ENCODE measurements around the gene BNC2. TPM values are rescaled to one million over a fixed set of nuclear protein-coding genes. Genes with fewer than 3 reads are reported as not detected.

BNC2 gene
- polyA plus RNA-seq, 4 donors: 0.81 to 11.1 (median 1.3) TPM; not detected in 1

DNA sequence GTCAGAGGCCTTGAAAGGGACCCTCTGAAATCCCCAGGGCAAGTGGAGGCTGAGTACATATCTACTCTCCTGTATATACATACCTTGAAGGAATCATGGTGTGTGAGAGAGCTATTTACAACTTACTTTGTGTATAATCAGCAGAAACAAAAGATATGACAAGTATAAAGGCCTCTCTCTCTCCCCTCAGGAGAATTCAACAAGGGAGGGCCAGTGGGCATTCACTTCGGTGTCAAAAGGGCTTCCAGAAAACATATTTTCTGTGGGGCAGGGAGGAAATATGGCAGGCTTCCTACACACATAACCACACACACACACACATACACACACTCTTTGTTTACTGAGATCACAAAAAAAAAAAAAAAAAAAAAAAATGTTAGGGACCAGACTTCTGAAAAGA, 181.7 kb downstream of the BNC2 start:
- H3K4me1 ChIP-seq (ENCODE audit: control insufficient read depth in 3 of 3, insufficient read depth in 2 of 3, low read depth in 1 of 3, low read length in 2 of 3): no peaks in the 10 kb centered on the region
- DNase-seq (peak in 1 of 2 donors; percentile 11), FAIRE-seq (no peak)
- H3K36me3 ChIP-seq (ENCODE audit: control insufficient read depth in 3 of 3, insufficient read depth in 2 of 3, low read depth in 1 of 3, low read length in 3 of 3): no peaks in the 10 kb centered on the region
- H3K4me3 ChIP-seq (ENCODE audit: low read depth in 1 of 3, low read length in 3 of 3): no peak overlapping the region
- no peak overlapping the region for H3K27ac ChIP-seq (ENCODE audit: low read depth in 1 of 3, low read length in 2 of 3)
- no peaks in the 10 kb centered on the region for H3K27me3 ChIP-seq (ENCODE audit: control insufficient read depth in 3 of 3, insufficient read depth in 3 of 3, low read length in 3 of 3)
- H3K9me3 ChIP-seq (ENCODE audit: control insufficient read depth in 2 of 2, insufficient read depth in 1 of 2, low read depth in 1 of 2, low read length in 1 of 2): no peaks in the 10 kb centered on the region
- 41 to 47% (median 42%) methylated on average over 1 of the region's 1 CpG for WGBS, 3 donors

DNA sequence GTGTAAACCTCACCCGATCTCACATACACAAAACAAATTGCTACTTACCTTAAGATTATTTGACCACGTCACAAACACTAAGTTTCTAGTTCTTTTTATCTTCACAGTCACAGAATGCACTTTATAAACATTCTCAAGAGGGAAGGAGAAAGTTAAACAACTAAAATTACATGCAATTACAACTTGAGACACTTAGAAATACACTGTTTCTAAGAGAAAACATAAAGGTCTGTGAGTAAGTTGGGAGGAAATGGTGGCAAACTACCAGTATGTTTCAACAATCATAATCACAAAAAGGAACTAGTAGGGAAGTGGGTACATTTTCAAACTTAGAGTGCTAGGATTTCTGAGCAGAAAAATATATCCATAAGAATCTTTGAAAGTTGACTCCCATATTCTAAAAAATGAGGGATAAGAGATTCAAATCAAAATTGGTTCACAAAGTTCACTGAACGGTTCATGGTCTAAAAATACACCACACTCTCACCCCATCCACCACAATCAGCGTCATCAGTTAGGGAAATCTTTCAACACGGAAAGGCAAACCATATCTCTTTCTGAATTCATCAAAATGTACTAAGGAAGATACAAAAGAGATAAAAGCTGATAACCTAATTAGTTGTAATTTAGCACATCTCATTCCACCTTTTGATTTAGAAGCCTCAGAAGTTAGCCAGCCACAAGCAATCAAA, 182.6 kb downstream of the BNC2 start:
- Histone ChIP-seq H3K27me3 (ENCODE audit: control insufficient read depth in 3 of 3, insufficient read depth in 3 of 3, low read length in 3 of 3) (no peaks in the 10 kb centered on the region), H3K27ac (ENCODE audit: low read depth in 1 of 3, low read length in 2 of 3) (no peak overlapping the region), H3K4me1 (ENCODE audit: control insufficient read depth in 3 of 3, insufficient read depth in 2 of 3, low read depth in 1 of 3, low read length in 2 of 3) (no peaks in the 10 kb centered on the region), H3K9me3 (ENCODE audit: control insufficient read depth in 2 of 2, insufficient read depth in 1 of 2, low read depth in 1 of 2, low read length in 1 of 2) (no peaks in the 10 kb centered on the region), H3K36me3 (ENCODE audit: control insufficient read depth in 3 of 3, insufficient read depth in 2 of 3, low read depth in 1 of 3, low read length in 3 of 3) (no peaks in the 10 kb centered on the region), H3K4me3 (ENCODE audit: low read depth in 1 of 3, low read length in 3 of 3) (no peak overlapping the region)
- FAIRE-seq (no peak), DNase-seq (no peak)
- 65 to 74% (median 65%) methylated on average over 5 of the region's 5 CpGs for WGBS, 3 donors

DNA sequence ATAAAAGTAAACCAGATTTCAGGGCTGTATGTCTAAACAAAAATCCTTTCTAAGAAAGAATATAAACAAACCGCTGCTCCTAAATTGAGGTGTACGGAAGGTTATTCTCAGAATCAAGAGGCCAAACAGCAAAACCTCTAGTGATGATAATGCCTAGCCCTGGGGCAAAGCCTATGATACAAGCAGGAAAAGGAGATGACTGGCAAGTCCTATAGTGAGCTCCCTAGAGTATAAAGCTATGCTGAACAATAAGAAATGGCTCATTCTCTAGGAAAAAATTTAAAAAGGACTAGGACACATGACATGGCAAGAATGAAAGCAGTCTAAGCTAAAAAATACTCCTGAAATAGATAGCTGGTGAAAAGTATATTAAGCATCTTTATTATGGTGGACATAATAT, 187.1 kb downstream of the BNC2 start:
- H3K27me3 ChIP-seq (ENCODE audit: control insufficient read depth in 3 of 3, insufficient read depth in 3 of 3, low read length in 3 of 3): no peaks in the 10 kb centered on the region
- H3K36me3 ChIP-seq (ENCODE audit: control insufficient read depth in 3 of 3, insufficient read depth in 2 of 3, low read depth in 1 of 3, low read length in 3 of 3): no peaks in the 10 kb centered on the region
- no peaks in the 10 kb centered on the region for H3K4me1 ChIP-seq (ENCODE audit: control insufficient read depth in 3 of 3, insufficient read depth in 2 of 3, low read depth in 1 of 3, low read length in 2 of 3)
- WGBS, 3 donors: 87 to 89% (median 88%) methylated on average over 2 of the region's 2 CpGs
- no peak for FAIRE-seq
- no peaks in the 10 kb centered on the region for H3K9me3 ChIP-seq (ENCODE audit: control insufficient read depth in 2 of 2, insufficient read depth in 1 of 2, low read depth in 1 of 2, low read length in 1 of 2)
- no peak overlapping the region for H3K4me3 ChIP-seq (ENCODE audit: low read depth in 1 of 3, low read length in 3 of 3)
- DNase-seq: no peak
- H3K27ac ChIP-seq (ENCODE audit: low read depth in 1 of 3, low read length in 2 of 3): no peak overlapping the region

DNA sequence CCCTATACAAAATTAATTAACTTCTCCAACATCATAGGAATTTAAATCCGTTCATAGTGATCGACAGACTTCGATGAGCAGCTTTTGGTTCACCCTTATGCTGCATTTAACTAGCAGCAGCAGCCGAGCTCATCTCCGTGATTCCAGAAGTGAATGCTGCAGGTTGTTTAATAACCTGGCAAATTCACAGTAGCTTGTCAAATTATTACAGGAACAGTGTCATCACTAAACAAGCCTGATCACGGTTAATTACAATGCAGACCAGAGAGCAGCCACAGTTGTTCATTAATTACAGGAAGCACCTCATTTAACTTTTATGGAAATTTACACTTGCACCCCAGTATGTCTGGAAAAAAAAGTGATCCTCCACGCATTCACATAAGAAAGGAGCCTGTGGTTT, 188.2 kb downstream of the BNC2 start:
- Histone ChIP-seq H3K27ac (ENCODE audit: low read depth in 1 of 3, low read length in 2 of 3) (no peak overlapping the region), H3K4me3 (ENCODE audit: low read depth in 1 of 3, low read length in 3 of 3) (no peak overlapping the region), H3K4me1 (ENCODE audit: control insufficient read depth in 3 of 3, insufficient read depth in 2 of 3, low read depth in 1 of 3, low read length in 2 of 3) (no peaks in the 10 kb centered on the region), H3K27me3 (ENCODE audit: control insufficient read depth in 3 of 3, insufficient read depth in 3 of 3, low read length in 3 of 3) (no peaks in the 10 kb centered on the region), H3K36me3 (ENCODE audit: control insufficient read depth in 3 of 3, insufficient read depth in 2 of 3, low read depth in 1 of 3, low read length in 3 of 3) (no peaks in the 10 kb centered on the region), H3K9me3 (ENCODE audit: control insufficient read depth in 2 of 2, insufficient read depth in 1 of 2, low read depth in 1 of 2, low read length in 1 of 2) (no peaks in the 10 kb centered on the region)
- DNase-seq (no peak), FAIRE-seq (no peak)
- WGBS, 3 donors: 72 to 79% (median 76%) methylated on average over 7 of the region's 7 CpGs

DNA sequence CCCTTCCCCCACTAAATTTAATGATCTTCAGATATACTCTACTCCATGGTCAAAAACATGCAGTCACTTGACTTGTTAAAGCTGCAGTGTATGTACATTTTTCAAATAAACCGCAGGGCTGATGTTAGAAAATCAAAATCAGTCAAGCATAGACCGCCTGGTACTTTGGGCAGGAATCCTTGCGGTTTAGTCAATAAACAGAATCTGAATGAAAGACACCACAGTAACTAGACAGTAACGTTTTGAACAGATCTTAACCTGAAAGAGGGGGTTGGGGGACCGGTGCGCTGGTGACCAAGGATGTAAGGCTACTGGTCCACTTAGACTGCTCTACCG, 188.8 kb downstream of the BNC2 start:
- H3K9me3 ChIP-seq (ENCODE audit: control insufficient read depth in 2 of 2, insufficient read depth in 1 of 2, low read depth in 1 of 2, low read length in 1 of 2): no peaks in the 10 kb centered on the region
- H3K27me3 ChIP-seq (ENCODE audit: control insufficient read depth in 3 of 3, insufficient read depth in 3 of 3, low read length in 3 of 3): no peaks in the 10 kb centered on the region
- no peak overlapping the region for H3K4me3 ChIP-seq (ENCODE audit: low read depth in 1 of 3, low read length in 3 of 3)
- no peak overlapping the region for H3K27ac ChIP-seq (ENCODE audit: low read depth in 1 of 3, low read length in 2 of 3)
- H3K36me3 ChIP-seq (ENCODE audit: control insufficient read depth in 3 of 3, insufficient read depth in 2 of 3, low read depth in 1 of 3, low read length in 3 of 3): no peaks in the 10 kb centered on the region
- DNase-seq (no peak), FAIRE-seq (no peak)
- 74 to 87% (median 77%) methylated on average over 7 of the region's 7 CpGs for WGBS, 3 donors
- no peaks in the 10 kb centered on the region for H3K4me1 ChIP-seq (ENCODE audit: control insufficient read depth in 3 of 3, insufficient read depth in 2 of 3, low read depth in 1 of 3, low read length in 2 of 3)

DNA sequence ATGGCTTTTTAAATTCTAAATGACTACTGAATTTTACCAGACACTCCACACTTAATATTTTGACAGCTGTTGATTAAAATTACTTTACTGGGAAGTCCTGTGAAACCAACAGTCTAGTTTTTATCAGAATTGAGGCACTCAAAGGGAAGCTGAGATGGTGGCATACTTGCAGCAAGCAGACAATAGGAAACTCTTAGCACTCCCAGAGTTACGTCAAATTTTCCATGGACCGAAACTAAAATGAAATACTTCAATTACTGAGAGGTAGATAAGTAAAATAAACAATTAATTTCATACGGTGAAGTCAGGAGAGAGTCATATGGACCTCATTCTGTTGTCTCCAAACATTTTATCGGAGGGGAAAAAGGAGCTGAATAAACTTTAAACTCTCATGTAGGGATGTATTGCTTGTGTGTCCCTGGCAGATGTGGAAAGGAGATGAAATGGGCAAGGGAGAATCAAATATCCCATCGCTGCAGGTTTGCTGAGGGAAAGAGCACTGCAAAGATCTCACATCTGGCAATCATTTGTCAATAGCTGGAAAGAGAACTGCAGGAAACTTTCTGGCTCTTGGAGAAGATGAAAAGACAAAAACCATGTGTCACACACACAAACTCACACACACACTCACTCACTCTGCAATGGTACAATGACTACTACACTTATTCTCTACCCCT, 189.4 kb downstream of the BNC2 start:
- H3K9me3 ChIP-seq (ENCODE audit: control insufficient read depth in 2 of 2, insufficient read depth in 1 of 2, low read depth in 1 of 2, low read length in 1 of 2): no peaks in the 10 kb centered on the region
- no peak overlapping the region for H3K27ac ChIP-seq (ENCODE audit: low read depth in 1 of 3, low read length in 2 of 3)
- H3K4me1 ChIP-seq (ENCODE audit: control insufficient read depth in 3 of 3, insufficient read depth in 2 of 3, low read depth in 1 of 3, low read length in 2 of 3): no peaks in the 10 kb centered on the region
- FAIRE-seq (no peak), DNase-seq (no peak)
- H3K36me3 ChIP-seq (ENCODE audit: control insufficient read depth in 3 of 3, insufficient read depth in 2 of 3, low read depth in 1 of 3, low read length in 3 of 3): no peaks in the 10 kb centered on the region
- H3K4me3 ChIP-seq (ENCODE audit: low read depth in 1 of 3, low read length in 3 of 3): no peak overlapping the region
- H3K27me3 ChIP-seq (ENCODE audit: control insufficient read depth in 3 of 3, insufficient read depth in 3 of 3, low read length in 3 of 3): no peaks in the 10 kb centered on the region
- 50 to 63% (median 63%) methylated on average over 5 of the region's 5 CpGs for WGBS, 3 donors

DNA sequence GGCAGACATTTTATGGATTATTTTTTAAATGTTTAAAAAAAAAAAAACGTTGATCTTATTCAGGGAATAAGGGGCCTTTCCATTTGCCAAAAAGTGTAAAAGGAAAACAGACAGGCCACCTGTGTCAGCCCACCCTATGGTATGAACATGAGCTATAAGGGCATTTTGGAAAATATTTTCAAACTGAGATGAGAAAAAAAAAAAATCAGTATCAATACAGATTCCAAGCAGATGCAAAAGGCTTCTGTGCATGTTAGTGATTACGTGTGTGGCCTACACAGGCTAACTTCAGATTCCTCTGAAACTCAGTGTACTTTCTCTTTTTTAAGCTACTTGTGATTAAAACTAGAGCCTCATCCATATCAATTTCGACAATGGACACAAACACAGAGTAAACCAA, 189.9 kb downstream of the BNC2 start:
- 59 to 73% (median 62%) methylated on average over 3 of the region's 3 CpGs for WGBS, 3 donors
- H3K9me3 ChIP-seq (ENCODE audit: control insufficient read depth in 2 of 2, insufficient read depth in 1 of 2, low read depth in 1 of 2, low read length in 1 of 2): no peaks in the 10 kb centered on the region
- FAIRE-seq (no peak), DNase-seq (no peak)
- H3K27me3 ChIP-seq (ENCODE audit: control insufficient read depth in 3 of 3, insufficient read depth in 3 of 3, low read length in 3 of 3): no peaks in the 10 kb centered on the region
- no peak overlapping the region for H3K27ac ChIP-seq (ENCODE audit: low read depth in 1 of 3, low read length in 2 of 3)
- H3K36me3 ChIP-seq (ENCODE audit: control insufficient read depth in 3 of 3, insufficient read depth in 2 of 3, low read depth in 1 of 3, low read length in 3 of 3): no peaks in the 10 kb centered on the region
- no peak overlapping the region for H3K4me3 ChIP-seq (ENCODE audit: low read depth in 1 of 3, low read length in 3 of 3)
- H3K4me1 ChIP-seq (ENCODE audit: control insufficient read depth in 3 of 3, insufficient read depth in 2 of 3, low read depth in 1 of 3, low read length in 2 of 3): no peaks in the 10 kb centered on the region

DNA sequence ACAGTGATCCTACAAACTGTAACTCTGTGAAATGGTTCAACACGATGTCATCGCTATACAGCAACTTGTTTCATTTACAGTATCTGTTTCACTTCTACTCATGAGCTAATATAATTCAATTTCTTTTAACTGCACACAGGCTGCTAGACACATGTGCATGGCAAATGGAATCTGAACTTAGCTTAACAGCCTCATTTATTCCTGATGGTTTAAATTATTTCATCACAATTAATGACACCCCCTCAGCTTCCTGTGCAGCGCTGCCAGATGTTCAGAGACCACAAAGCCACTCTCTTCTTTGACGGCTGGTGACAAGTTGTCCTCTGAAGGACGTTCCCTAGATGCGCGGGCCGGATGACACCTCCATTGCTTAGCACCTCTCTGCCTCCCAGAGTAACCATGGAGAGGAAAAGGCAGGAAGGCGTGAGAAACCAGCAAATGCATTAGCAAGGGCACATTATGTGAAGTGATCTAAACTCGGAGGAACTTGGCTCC, 191.1 kb downstream of the BNC2 start:
- Histone ChIP-seq H3K36me3 (ENCODE audit: control insufficient read depth in 3 of 3, insufficient read depth in 2 of 3, low read depth in 1 of 3, low read length in 3 of 3) (no peaks in the 10 kb centered on the region), H3K9me3 (ENCODE audit: control insufficient read depth in 2 of 2, insufficient read depth in 1 of 2, low read depth in 1 of 2, low read length in 1 of 2) (no peaks in the 10 kb centered on the region), H3K4me3 (ENCODE audit: low read depth in 1 of 3, low read length in 3 of 3) (no peak overlapping the region), H3K27ac (ENCODE audit: low read depth in 1 of 3, low read length in 2 of 3) (no peak overlapping the region), H3K27me3 (ENCODE audit: control insufficient read depth in 3 of 3, insufficient read depth in 3 of 3, low read length in 3 of 3) (no peaks in the 10 kb centered on the region), H3K4me1 (ENCODE audit: control insufficient read depth in 3 of 3, insufficient read depth in 2 of 3, low read depth in 1 of 3, low read length in 2 of 3) (no peaks in the 10 kb centered on the region)
- DNase-seq (no peak), FAIRE-seq (no peak)
- WGBS, 3 donors: 59 to 72% (median 71%) methylated on average over 10 of the region's 10 CpGs

DNA sequence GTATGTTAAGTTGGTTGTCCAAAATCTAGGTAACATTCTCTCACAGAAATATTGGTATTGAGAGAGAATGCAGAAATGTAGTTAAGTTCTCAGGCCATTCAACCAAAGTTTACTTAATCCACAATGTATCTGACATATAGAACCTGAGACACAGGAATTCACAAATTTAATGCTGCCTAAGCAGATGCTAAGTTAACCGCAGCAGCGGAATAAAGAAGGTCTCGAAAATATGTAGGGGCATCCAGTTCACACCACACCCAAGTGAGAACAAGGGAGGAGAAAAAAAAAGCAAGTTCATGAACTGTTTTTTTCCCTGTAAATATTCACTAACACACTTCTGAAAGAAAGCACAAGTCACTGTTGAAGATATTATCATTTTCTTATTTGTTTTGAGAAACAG, 194.0 kb downstream of the BNC2 start:
- DNase-seq (no peak), FAIRE-seq (no peak)
- no peaks in the 10 kb centered on the region for H3K4me1 ChIP-seq (ENCODE audit: control insufficient read depth in 3 of 3, insufficient read depth in 2 of 3, low read depth in 1 of 3, low read length in 2 of 3)
- H3K36me3 ChIP-seq (ENCODE audit: control insufficient read depth in 3 of 3, insufficient read depth in 2 of 3, low read depth in 1 of 3, low read length in 3 of 3): no peaks in the 10 kb centered on the region
- no peaks in the 10 kb centered on the region for H3K27me3 ChIP-seq (ENCODE audit: control insufficient read depth in 3 of 3, insufficient read depth in 3 of 3, low read length in 3 of 3)
- H3K4me3 ChIP-seq (ENCODE audit: low read depth in 1 of 3, low read length in 3 of 3): no peak overlapping the region
- no peak overlapping the region for H3K27ac ChIP-seq (ENCODE audit: low read depth in 1 of 3, low read length in 2 of 3)
- WGBS, 3 donors: 86 to 95% (median 92%) methylated on average over 3 of the region's 3 CpGs
- no peaks in the 10 kb centered on the region for H3K9me3 ChIP-seq (ENCODE audit: control insufficient read depth in 2 of 2, insufficient read depth in 1 of 2, low read depth in 1 of 2, low read length in 1 of 2)
